HCT116 (cell line): ENCODE measurements around the gene TSHZ1. TPM values are rescaled to one million over a fixed set of nuclear protein-coding genes. Genes with fewer than 3 reads are reported as not detected.

Source experiments
- ATAC-seq: fragments of 200-7000 bp; cut with Tn5 transposase; 2 replicates; pipeline ENCODE4 v1.9.1; 2020; ENCODE audit warnings: mild to moderate bottlenecking, moderate library complexity
- BruUV-seq: library from RNA; stranded (reverse); fragments of 400-500 nt; replicated peaks from 2 replicates; lab custom pipeline; 2021; lab: Mats Ljungman, UMichigan
- CTCF ChIA-PET: fragments of 300-600 bp; sonication (Branson Sonifier 250); formaldehyde crosslinking; loops from one replicate; lab custom pipeline; 2021; ENCODE audit warnings: antibody characterized with exemption; lab: Charles Lee
- POLR2A ChIA-PET: fragments of 300-600, 350-600 bp; sonication (Branson Sonifier 250); formaldehyde crosslinking; loops from one replicate; lab custom pipeline; 2021; ENCODE audit warnings: antibody characterized with exemption; lab: Charles Lee
- RAD21 ChIA-PET, 2 experiments: fragments of 300-600 bp; sonication (Branson Sonifier 250); formaldehyde crosslinking; loops; one replicate each; lab custom pipeline; 2023; ENCODE audit warnings: low total read pairs in 2 of 2; ENCODE audit not compliant: uncharacterized antibody in 2 of 2, unreplicated experiment in 2 of 2, low non-redundant PET in 1 of 2; lab: Charles Lee
- DNase-seq: peaks from one replicate; pipeline ENCODE4 v3.0.0-alpha.2; 2010; ENCODE audit warnings: low read depth, low spot score
- H2AFZ ChIP-seq: fragments of 200-600 bp; shearing (Covaris generic), sonication (generic); 2 replicates; pipeline ENCODE4 v1.6.1; 2017; ENCODE audit warnings: low read depth, mixed run types, mixed read lengths, antibody characterized with exemption, low read length; ENCODE audit not compliant: poor library complexity, severe bottlenecking
- H3K27ac ChIP-seq: 2 replicates; pipeline ENCODE4 v1.5.1; 2012; ENCODE audit warnings: low read depth, low read length
- H3K27me3 ChIP-seq: fragments of 200-600 bp; sonication (generic); 2 replicates; pipeline ENCODE4 v1.6.1; 2016; ENCODE audit warnings: mixed run types, low read length, mixed read lengths; ENCODE audit not compliant: insufficient read depth
- H3K36me3 ChIP-seq, 2 experiments: fragments of 200-500 bp in 1 of 2; fragments of 200-600 bp in 1 of 2; sonication (Bioruptor generic) in 1 of 2; sonication (generic) in 1 of 2; 2 replicates each; pipeline versions ENCODE4 v1.5.1 to v1.6.1; 2014 to 2016; ENCODE audit warnings: low read length in 2 of 2, inconsistent platforms in 1 of 2, mixed read lengths in 1 of 2, mixed run types in 1 of 2; ENCODE audit not compliant: insufficient read depth in 2 of 2, control insufficient read depth in 1 of 2
- H3K4me1 ChIP-seq, 2 experiments: fragments of 200-600 bp in 1 of 2; sonication (generic) in 1 of 2; 2 replicates each; pipeline versions ENCODE4 v1.5.1 to v1.6.1; 2012 to 2017; ENCODE audit warnings: low read length in 2 of 2, inconsistent platforms in 1 of 2, mild to moderate bottlenecking in 1 of 2, mixed read lengths in 1 of 2, mixed run types in 1 of 2, moderate library complexity in 1 of 2; ENCODE audit not compliant: insufficient read depth in 2 of 2, control insufficient read depth in 1 of 2
- H3K4me2 ChIP-seq: fragments of 200-600 bp; sonication (generic); 2 replicates; pipeline ENCODE4 v1.6.1; 2017; ENCODE audit warnings: mixed run types, low read length, mixed read lengths
- H3K4me3 ChIP-seq, 2 experiments: fragments of 200-600 bp in 1 of 2; sonication (generic) in 1 of 2; replicated peaks in 1 of 2; 2 replicates each; pipeline ENCODE4 v1.5.1; 2011 to 2016; ENCODE audit warnings: low read length in 2 of 2, control low read depth in 1 of 2, low read depth in 1 of 2, mild to moderate bottlenecking in 1 of 2, mixed read lengths in 1 of 2, mixed run types in 1 of 2
- H3K79me2 ChIP-seq: fragments of 200-600 bp; sonication (generic); 2 replicates; pipeline ENCODE4 v1.6.1; 2017; ENCODE audit warnings: mild to moderate bottlenecking, mixed run types, low read length, moderate library complexity, mixed read lengths; ENCODE audit not compliant: insufficient read depth
- H3K9ac ChIP-seq: fragments of 200-600 bp; sonication (generic); 2 replicates; pipeline ENCODE4 v1.6.1; 2016; ENCODE audit warnings: low read length, mixed read lengths
- H3K9me2 ChIP-seq: fragments of 200-600 bp; sonication (generic), shearing (Covaris generic); 2 replicates; pipeline ENCODE4 v1.6.1; 2017; ENCODE audit warnings: mixed run types, mild to moderate bottlenecking, moderate library complexity; ENCODE audit not compliant: insufficient read depth
- H3K9me3 ChIP-seq, 2 experiments: fragments of 200-500 bp in 1 of 2; fragments of 200-600 bp in 1 of 2; sonication (Bioruptor generic) in 1 of 2; sonication (generic) in 1 of 2; 2 replicates each; pipeline ENCODE4 v1.6.1; 2014 to 2017; ENCODE audit warnings: low read length in 2 of 2, mixed read lengths in 2 of 2, inconsistent platforms in 1 of 2, low read depth in 1 of 2, mild to moderate bottlenecking in 1 of 2, mixed run types in 1 of 2, moderate library complexity in 1 of 2; ENCODE audit not compliant: control insufficient read depth in 1 of 2, insufficient read depth in 1 of 2
- H4K20me1 ChIP-seq: fragments of 200-600 bp; sonication (generic), shearing (Covaris generic); 2 replicates; pipeline ENCODE4 v1.6.1; 2017; ENCODE audit warnings: mixed run types, mild to moderate bottlenecking, moderate library complexity; ENCODE audit not compliant: insufficient read depth
- CBX3 ChIP-seq: IDR thresholded peaks from 2 replicates; pipeline ENCODE4 v1.6.1; 2012; ENCODE audit warnings: low read depth
- EZH2 ChIP-seq: fragments of 200-600 bp; sonication (generic); IDR thresholded peaks from 2 replicates; pipeline ENCODE4 v1.6.1; 2017; ENCODE audit warnings: antibody characterized with exemption, mixed run types
- FOSL1 ChIP-seq: IDR thresholded peaks from 2 replicates; pipeline ENCODE4 v1.6.1; 2012; ENCODE audit warnings: low read depth
- JUND ChIP-seq: IDR thresholded peaks from 2 replicates; pipeline ENCODE4 v1.6.1; 2012
- RAD21 ChIP-seq: IDR thresholded peaks from 2 replicates; pipeline ENCODE4 v1.6.1; 2012; ENCODE audit warnings: low read depth, mild to moderate bottlenecking
- TCF7L2 ChIP-seq: IDR thresholded peaks from 2 replicates; pipeline ENCODE4 v1.7.0; 2011; ENCODE audit warnings: borderline replicate concordance, inconsistent platforms; ENCODE audit not compliant: insufficient read depth, insufficient read length; ENCODE audit errors: extremely low read depth
- intact Hi-C: fragments of 100-400 bp; cut with micrococcal nuclease; formaldehyde crosslinking; loops from 2 replicates; pipeline ENCODE4 v1.10.0; 2022
- total RNA-seq: library from RNA; stranded (reverse); gene quantifications from one replicate; pipeline ENCODE4 v1.2.1, GENCODE V29; 2021; ENCODE audit not compliant: unreplicated experiment
- TF ChIP-seq, protein P1 (sequence below): IDR thresholded peaks from 2 replicates; pipeline ENCODE4 v1.6.1; 2012
- TF ChIP-seq, protein P2 (sequence below): IDR thresholded peaks from 2 replicates; pipeline ENCODE4 v1.6.1; 2011; ENCODE audit warnings: mild to moderate bottlenecking, low read length, moderate library complexity; ENCODE audit not compliant: insufficient replicate concordance; ENCODE audit errors: extremely low read depth

The TSHZ1 gene
- total RNA-seq, 1 experiment from 2014 or later = 5.7 TPM

DNA sequence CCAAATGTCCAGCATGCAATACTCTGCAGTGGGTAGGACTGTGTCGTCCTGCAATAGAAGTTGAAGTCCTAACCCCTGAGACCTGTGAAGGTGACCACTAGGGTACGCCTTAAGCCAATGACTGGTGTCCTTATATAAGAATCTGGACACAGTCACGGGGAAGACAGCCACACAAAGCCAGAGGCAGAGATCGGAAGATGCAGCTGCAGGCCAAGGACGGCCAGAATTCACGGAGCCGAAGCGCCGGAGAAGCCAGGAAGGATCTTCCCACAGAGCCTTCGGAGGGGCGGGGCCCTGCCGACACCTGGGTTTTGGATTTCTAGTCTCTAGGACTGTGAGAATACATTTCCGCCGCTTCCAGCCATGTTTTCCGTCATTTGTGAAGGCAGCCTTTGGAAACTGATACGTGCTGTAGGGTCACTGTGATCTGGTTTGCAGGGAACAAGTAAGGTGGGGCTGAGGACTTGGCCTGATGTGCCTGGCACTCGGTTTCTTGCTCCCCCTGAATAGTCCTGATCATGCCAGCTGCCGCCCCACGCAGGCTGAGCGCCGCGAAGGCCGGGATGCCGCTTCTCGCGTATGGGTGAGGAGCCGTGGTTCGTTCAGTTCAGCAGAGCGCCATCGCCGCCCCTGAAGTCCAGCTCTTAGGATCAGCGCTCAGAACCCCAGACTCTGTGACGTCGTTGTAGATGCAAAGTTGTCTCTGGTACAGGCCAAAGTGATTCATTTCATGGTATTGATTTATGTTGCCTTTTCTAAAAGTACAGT is 40.4 kb upstream of the TSHZ1 start:
- ChIA-PET RAD21 (no interaction called here), POLR2A (no interaction called here), CTCF (no interaction called here)
- Histone ChIP-seq H3K9me2 (no peaks in the 10 kb centered on the region), H3K36me3 (no peaks in the 10 kb centered on the region), H3K4me1 (no peaks in the 10 kb centered on the region; a peak in 1 of 4 replicates), H4K20me1 (no peaks in the 10 kb centered on the region), H3K9me3 (no peaks in the 10 kb centered on the region), H3K27ac (no peak overlapping the region), H3K4me3 (no peak overlapping the region), H3K9ac (no peak overlapping the region), H3K79me2 (no peaks in the 10 kb centered on the region), H3K4me2 (no peak overlapping the region), H2AFZ (no peak overlapping the region), H3K27me3 (no peaks in the 10 kb centered on the region)
- ATAC-seq (no peak), DNase-seq (no peak)
- no TSS peak for BruUV-seq
- intact Hi-C loops = no loop called here
- TF ChIP-seq FOSL1 (no peak), CBX3 (no peak), RAD21 (peak; percentile 41; the same call in 1 of the 2 replicates), JUND (no peak), TCF7L2 (no peak), EZH2 (no peak)
- TF ChIP-seq, protein P1, sequence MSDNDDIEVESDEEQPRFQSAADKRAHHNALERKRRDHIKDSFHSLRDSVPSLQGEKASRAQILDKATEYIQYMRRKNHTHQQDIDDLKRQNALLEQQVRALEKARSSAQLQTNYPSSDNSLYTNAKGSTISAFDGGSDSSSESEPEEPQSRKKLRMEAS = no peak
- TF ChIP-seq, protein P2, sequence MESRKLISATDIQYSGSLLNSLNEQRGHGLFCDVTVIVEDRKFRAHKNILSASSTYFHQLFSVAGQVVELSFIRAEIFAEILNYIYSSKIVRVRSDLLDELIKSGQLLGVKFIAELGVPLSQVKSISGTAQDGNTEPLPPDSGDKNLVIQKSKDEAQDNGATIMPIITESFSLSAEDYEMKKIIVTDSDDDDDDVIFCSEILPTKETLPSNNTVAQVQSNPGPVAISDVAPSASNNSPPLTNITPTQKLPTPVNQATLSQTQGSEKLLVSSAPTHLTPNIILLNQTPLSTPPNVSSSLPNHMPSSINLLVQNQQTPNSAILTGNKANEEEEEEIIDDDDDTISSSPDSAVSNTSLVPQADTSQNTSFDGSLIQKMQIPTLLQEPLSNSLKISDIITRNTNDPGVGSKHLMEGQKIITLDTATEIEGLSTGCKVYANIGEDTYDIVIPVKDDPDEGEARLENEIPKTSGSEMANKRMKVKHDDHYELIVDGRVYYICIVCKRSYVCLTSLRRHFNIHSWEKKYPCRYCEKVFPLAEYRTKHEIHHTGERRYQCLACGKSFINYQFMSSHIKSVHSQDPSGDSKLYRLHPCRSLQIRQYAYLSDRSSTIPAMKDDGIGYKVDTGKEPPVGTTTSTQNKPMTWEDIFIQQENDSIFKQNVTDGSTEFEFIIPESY = no peak
